SK-N-MC (cell line): ENCODE measurements around the gene CCDC192.

Experiments
- DNase-seq: peaks from one replicate; pipeline ENCODE4 v3.0.0-alpha.2; 2011; ENCODE audit warnings: low read depth, low spot score
- H3K27ac ChIP-seq: fragments of 200-600 bp; sonication (generic); 2 replicates; pipeline ENCODE4 v1.5.1; 2016; ENCODE audit warnings: mixed run types
- H3K36me3 ChIP-seq: fragments of 200-600 bp; sonication (generic); 2 replicates; pipeline ENCODE4 v1.6.1; 2017; ENCODE audit warnings: antibody characterized with exemption, low read length, mixed read lengths; ENCODE audit not compliant: insufficient read depth
- H3K4me3 ChIP-seq: fragments of 200-600 bp; sonication (generic); 2 replicates; pipeline ENCODE4 v1.5.1; 2016
- H3K9ac ChIP-seq: fragments of 200-600 bp; sonication (generic); 2 replicates; pipeline ENCODE4 v1.8.0; 2017; ENCODE audit warnings: mixed run types, mixed read lengths; ENCODE audit not compliant: insufficient read length
- H3K9me3 ChIP-seq: fragments of 200-600 bp; sonication (generic); 2 replicates; pipeline ENCODE4 v1.6.1; 2017; ENCODE audit warnings: low read depth, mild to moderate bottlenecking, antibody characterized with exemption, low read length, moderate library complexity, mixed read lengths
- EZH2 ChIP-seq: fragments of 200-600 bp; sonication (generic); IDR thresholded peaks from one replicate; pipeline ENCODE4 v1.6.1; 2017; ENCODE audit warnings: antibody characterized with exemption
- FOXP2 ChIP-seq: optimal IDR thresholded peaks from 2 replicates; pipeline ENCODE3; 2011; ENCODE audit warnings: mild to moderate bottlenecking, moderate library complexity; ENCODE audit not compliant: insufficient read depth; ENCODE audit errors: extremely low read length, control extremely low read depth
- POLR2AphosphoS5 ChIP-seq: IDR thresholded peaks from 2 replicates; pipeline ENCODE4 v1.6.1; 2012; ENCODE audit warnings: mild to moderate bottlenecking, low read depth, low read length, borderline replicate concordance

Gene CCDC192

DNA sequence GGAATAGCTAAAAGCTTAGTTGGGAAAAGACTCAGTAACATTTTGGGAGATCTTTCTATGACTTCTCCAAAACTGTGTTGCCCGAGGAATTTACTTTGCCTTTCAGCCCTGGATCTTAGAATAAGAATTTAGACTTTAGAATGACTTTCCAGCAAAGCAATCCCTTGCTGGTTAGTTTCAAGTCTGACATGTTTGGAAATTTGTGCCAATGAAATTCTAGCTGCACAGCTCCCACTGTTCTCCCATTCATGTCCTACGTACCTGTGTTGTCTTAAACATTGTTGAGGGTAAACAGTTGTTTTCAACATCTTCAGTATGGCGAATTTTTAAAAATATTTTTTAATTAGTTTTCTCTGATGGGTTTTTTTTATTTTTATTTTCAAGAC, 111.4 kb downstream of the CCDC192 start:
- no peak for DNase-seq
- no peaks in the 10 kb centered on the region for H3K36me3 ChIP-seq
- H3K9me3 ChIP-seq: no peaks in the 10 kb centered on the region; the same call in 1 of the 2 replicates
- no peak overlapping the region for H3K27ac ChIP-seq
- H3K4me3 ChIP-seq: no peak overlapping the region
- no peak for TF ChIP-seq EZH2
- no peak for TF ChIP-seq POLR2AphosphoS5
- no peak for TF ChIP-seq FOXP2
- H3K9ac ChIP-seq: no peak overlapping the region

GRCh38 chr5:127820910-127821553, 117.8 kb downstream of the CCDC192 start:
- no peak for DNase-seq
- no peaks in the 10 kb centered on the region for H3K36me3 ChIP-seq
- no peak overlapping the region for H3K4me3 ChIP-seq
- no peaks in the 10 kb centered on the region; the same call in 1 of the 2 replicates for H3K9me3 ChIP-seq
- H3K27ac ChIP-seq: no peak overlapping the region
- H3K9ac ChIP-seq: no peak overlapping the region
- TF ChIP-seq FOXP2: no peak
- TF ChIP-seq POLR2AphosphoS5: no peak
- TF ChIP-seq EZH2: no peak

DNA sequence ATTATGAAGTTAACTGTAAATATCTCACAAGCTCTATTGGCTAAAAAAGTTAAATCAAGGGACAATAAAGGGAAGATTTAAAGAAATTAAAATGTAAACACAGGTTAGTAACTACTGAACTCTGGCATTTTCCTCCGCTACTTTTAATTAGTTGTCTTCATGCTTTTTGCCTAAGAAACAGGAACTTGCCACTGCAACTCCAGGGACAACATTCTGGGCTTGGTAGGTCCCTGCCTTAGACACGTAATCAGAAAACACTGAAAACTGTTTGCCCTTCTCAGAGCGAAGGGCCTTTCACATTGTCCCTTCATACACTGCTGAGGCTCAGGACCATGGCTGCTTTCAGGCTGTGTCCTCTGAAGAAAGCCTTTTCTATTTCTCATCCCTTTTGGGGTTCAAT, 118.7 kb downstream of the CCDC192 start:
- DNase-seq: no peak
- H3K4me3 ChIP-seq: no peak overlapping the region
- no peak for TF ChIP-seq FOXP2
- no peak for TF ChIP-seq EZH2
- no peak for TF ChIP-seq POLR2AphosphoS5
- no peak overlapping the region for H3K27ac ChIP-seq
- H3K9ac ChIP-seq: no peak overlapping the region
- no peaks in the 10 kb centered on the region for H3K36me3 ChIP-seq
- no peaks in the 10 kb centered on the region; the same call in 1 of the 2 replicates for H3K9me3 ChIP-seq

- H3K4me3 ChIP-seq: no peak overlapping the region
- H3K36me3 ChIP-seq: no peaks in the 10 kb centered on the region
- TF ChIP-seq POLR2AphosphoS5 (no peak), FOXP2 (no peak)
- no peak overlapping the region for H3K27ac ChIP-seq
- no peaks in the 10 kb centered on the region for H3K9me3 ChIP-seq
- no peak overlapping the region for H3K9ac ChIP-seq
- no peak for DNase-seq
These were observed 120.9 kb downstream of the CCDC192 start for GRCh38 chr5:127824126-127824525.

- no peak for DNase-seq
- Histone ChIP-seq H3K9me3 (no peaks in the 10 kb centered on the region), H3K36me3 (no peaks in the 10 kb centered on the region), H3K9ac (no peak overlapping the region), H3K27ac (no peak overlapping the region), H3K4me3 (no peak overlapping the region)
- TF ChIP-seq POLR2AphosphoS5 (no peak), EZH2 (no peak), FOXP2 (no peak)
These were observed 122.8 kb downstream of the CCDC192 start for GRCh38 chr5:127826011-127826410.

DNA sequence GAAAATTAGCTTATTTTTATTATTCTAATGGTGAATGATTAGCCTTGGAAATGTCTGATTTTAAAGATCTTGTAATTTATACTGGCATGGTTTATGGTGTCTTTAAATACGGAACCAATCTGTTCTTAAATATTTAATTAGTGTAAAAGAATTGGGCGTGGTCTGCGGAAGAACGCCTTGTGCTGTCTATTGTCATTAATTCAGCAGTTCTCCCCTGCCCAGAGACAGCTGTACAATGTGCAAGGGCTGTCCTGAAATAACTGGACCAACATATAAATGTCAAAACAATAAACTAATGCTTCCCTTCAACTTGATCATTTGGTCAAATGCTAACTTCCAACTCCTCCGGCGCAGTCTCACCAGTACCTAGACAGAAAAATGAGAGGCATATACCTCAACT, 124.3 kb downstream of the CCDC192 start:
- Histone ChIP-seq H3K9me3 (no peaks in the 10 kb centered on the region), H3K4me3 (no peak overlapping the region), H3K9ac (no peak overlapping the region), H3K27ac (no peak overlapping the region), H3K36me3 (no peaks in the 10 kb centered on the region)
- TF ChIP-seq POLR2AphosphoS5: no peak
- no peak for DNase-seq

DNA sequence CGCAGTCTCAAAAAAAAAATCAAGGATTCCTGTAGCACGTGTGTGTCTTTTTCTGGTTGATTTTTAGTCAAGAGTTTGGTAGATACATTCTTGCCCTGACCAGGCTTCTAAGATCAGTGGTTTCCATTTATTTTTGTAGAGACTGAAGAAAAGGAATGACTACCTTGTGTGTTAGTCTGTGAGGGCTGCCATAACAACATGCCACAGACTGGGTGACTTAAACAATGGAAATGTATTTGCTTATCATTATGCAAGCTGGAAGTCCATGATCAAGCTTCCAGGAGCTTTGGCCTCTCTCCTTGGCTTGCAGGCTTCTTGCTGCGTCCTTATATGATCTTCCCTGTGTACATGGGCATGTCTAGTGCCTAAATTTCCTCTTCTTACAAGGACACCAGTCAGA, 127.0 kb downstream of the CCDC192 start:
- Histone ChIP-seq H3K27ac (no peak overlapping the region), H3K4me3 (no peak overlapping the region), H3K36me3 (no peaks in the 10 kb centered on the region), H3K9me3 (no peaks in the 10 kb centered on the region), H3K9ac (no peak overlapping the region)
- no peak for TF ChIP-seq POLR2AphosphoS5
- DNase-seq: no peak

DNA sequence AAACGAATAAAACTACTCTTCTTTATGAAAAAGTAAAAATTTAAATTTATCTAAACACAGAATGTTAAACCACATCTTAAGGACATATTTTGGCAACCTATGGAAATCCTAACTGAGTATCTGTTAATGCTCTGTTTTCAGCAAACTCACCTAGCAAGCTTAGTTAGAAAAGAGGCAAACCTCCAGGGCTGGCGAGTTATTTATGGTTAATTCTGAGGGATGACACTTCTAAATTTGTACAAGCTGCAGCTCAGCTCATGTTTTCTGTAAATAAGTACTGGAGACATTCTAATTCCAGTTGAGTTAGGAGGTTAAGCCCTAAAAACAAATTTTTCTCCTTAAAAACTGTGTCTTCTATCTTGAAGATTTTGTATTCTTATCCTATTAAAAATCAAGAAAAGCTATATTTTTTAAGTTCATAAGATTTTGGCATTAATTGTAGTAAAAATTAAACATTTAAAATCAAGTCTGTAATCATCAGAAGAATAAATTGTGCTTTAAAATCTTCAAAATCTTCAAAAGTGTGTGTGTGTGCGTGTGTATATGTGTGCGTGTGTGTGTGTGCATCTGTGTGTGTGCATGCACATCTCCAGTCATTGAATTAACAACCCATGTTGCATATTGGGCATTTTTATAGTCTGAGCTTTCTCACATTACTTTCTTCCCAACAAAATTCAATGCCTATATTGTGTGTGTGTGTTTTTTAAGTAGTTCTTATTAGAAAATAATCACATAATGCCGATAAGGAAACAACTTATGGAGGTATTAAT, 127.8 kb downstream of the CCDC192 start:
- H3K27ac ChIP-seq: no peak overlapping the region
- no peak for TF ChIP-seq EZH2
- no peak for TF ChIP-seq POLR2AphosphoS5
- TF ChIP-seq FOXP2: no peak
- no peaks in the 10 kb centered on the region for H3K36me3 ChIP-seq
- no peak for DNase-seq
- no peak overlapping the region for H3K4me3 ChIP-seq
- H3K9ac ChIP-seq: no peak overlapping the region
- H3K9me3 ChIP-seq: no peaks in the 10 kb centered on the region

- no peak overlapping the region for H3K9ac ChIP-seq
- H3K9me3 ChIP-seq: no peaks in the 10 kb centered on the region
- DNase-seq: no peak
- no peak overlapping the region for H3K4me3 ChIP-seq
- TF ChIP-seq FOXP2 (no peak), POLR2AphosphoS5 (no peak), EZH2 (no peak)
- no peak overlapping the region for H3K27ac ChIP-seq
- H3K36me3 ChIP-seq: no peaks in the 10 kb centered on the region
These were observed 128.9 kb downstream of the CCDC192 start for GRCh38 chr5:127832067-127832466.
